ENCODE data around the gene NUDT16. TPM values are rescaled to one million over a fixed set of nuclear protein-coding genes. Genes with fewer than 3 reads are reported as not detected.
A peak's percentile ranks its signal among the peaks of the same experiment; 100 is the strongest.

NUDT16 gene
- total and polyA plus RNA-seq, 2 donors (not counting 1 experiment from before 2014, with no cell fraction given): 5.1 to 19.1 TPM

GRCh38 chr3:131361464-131362421 lies 19.8 kb upstream of the NUDT16 start:
- Mint-ChIP-seq H3K4me1 (peaks cover 15% of the 10 kb centered on the region), H3K4me3 (peak overlapping the region; percentile 90), H3K27me3 (peaks cover 33% of the 10 kb centered on the region), H3K9me3 (ENCODE audit: insufficient read depth) (peaks cover 3% of the 10 kb centered on the region), H3K27ac (peak overlapping the region; percentile 26)
- 10% methylated on average over 63 of the region's 64 CpGs for WGBS (ENCODE audit: insufficient coverage)
- DNase-seq (no peak), ATAC-seq (ENCODE audit: low read depth) (peak; percentile 90)
- ChIA-PET CTCF (no interaction called here), POLR2A (no interaction called here)
- intact Hi-C loops (cut with micrococcal nuclease): no loop called here
- peak overlapping the region; percentile 66 for H2AFZ ChIP-seq (ENCODE audit: insufficient read depth, low read depth, low read length, poor library complexity, severe bottlenecking)
- no peak overlapping the region for H3K27ac ChIP-seq (ENCODE audit: low read length in 2 of 2)
- H3K4me1 ChIP-seq (ENCODE audit: control insufficient read depth in 2 of 2, insufficient read depth in 2 of 2, low read length in 2 of 2): peaks cover 0 to 5% of the 10 kb centered on the region in 2 donors
- H4K20me1 ChIP-seq (ENCODE audit: control insufficient read depth, insufficient read depth, low read length, poor library complexity, severe bottlenecking): no peaks in the 10 kb centered on the region
- H3K27me3 ChIP-seq (replicated peaks in 1 of 4; ENCODE audit: control extremely low read depth in 1 of 4, control insufficient read depth in 3 of 4, insufficient read depth in 4 of 4, low read length in 3 of 4): peaks cover 0 to 17% (median 7%) of the 10 kb centered on the region in 4 experiments
- no peaks in the 10 kb centered on the region for H3K79me2 ChIP-seq (ENCODE audit: control insufficient read depth, insufficient read depth, low read length)
- TF ChIP-seq EZH2 (IDR thresholded peaks at IDR 0.05; ENCODE audit: borderline replicate concordance, insufficient read depth, low read depth, low read length, poor library complexity, severe bottlenecking) (no peak), CTCF (IDR thresholded peaks at IDR 0.05) (no peak)
- peaks cover 0 to 3% (median 0%) of the 10 kb centered on the region in 3 donors for H3K9me3 ChIP-seq (ENCODE audit: control extremely low read depth in 1 of 3, control insufficient read depth in 2 of 3, insufficient read depth in 1 of 3, low read length in 2 of 3)
- peak overlapping the region; percentile 23 to 57 (median 52) for H3K4me3 ChIP-seq (ENCODE audit: control extremely low read depth in 1 of 5, extremely low read depth in 1 of 5, insufficient read depth in 1 of 5, low read depth in 2 of 5, low read length in 4 of 5)
- no peaks in the 10 kb centered on the region for H3K36me3 ChIP-seq (replicated peaks in 1 of 2; ENCODE audit: control extremely low read depth in 1 of 2, control insufficient read depth in 1 of 2, extremely low read depth in 1 of 2, insufficient read depth in 2 of 2, low read length in 1 of 2)
- peak overlapping the region; percentile 68 for H3K9ac ChIP-seq (ENCODE audit: low read length)
- H3K4me2 ChIP-seq (replicated peaks; ENCODE audit: low read depth, low read length, poor library complexity, severe bottlenecking): peak overlapping the region; percentile 69

GRCh38 chr3:131363275-131363674 lies 18.3 kb upstream of the NUDT16 start:
- Histone ChIP-seq H2AFZ (ENCODE audit: insufficient read depth, low read depth, low read length, poor library complexity, severe bottlenecking) (no peak overlapping the region), H3K79me2 (ENCODE audit: control insufficient read depth, insufficient read depth, low read length) (no peaks in the 10 kb centered on the region), H3K27ac (ENCODE audit: low read length in 2 of 2) (no peak overlapping the region), H3K4me1 (ENCODE audit: control insufficient read depth in 2 of 2, insufficient read depth in 2 of 2, low read length in 2 of 2) (peaks cover 0 to 5% of the 10 kb centered on the region in 2 donors), H3K9me3 (ENCODE audit: control extremely low read depth in 1 of 3, control insufficient read depth in 2 of 3, insufficient read depth in 1 of 3, low read length in 2 of 3) (peaks cover 0 to 3% (median 0%) of the 10 kb centered on the region in 3 donors), H3K36me3 (replicated peaks in 1 of 2; ENCODE audit: control extremely low read depth in 1 of 2, control insufficient read depth in 1 of 2, extremely low read depth in 1 of 2, insufficient read depth in 2 of 2, low read length in 1 of 2) (no peaks in the 10 kb centered on the region), H3K4me3 (ENCODE audit: control extremely low read depth in 1 of 5, extremely low read depth in 1 of 5, insufficient read depth in 1 of 5, low read depth in 2 of 5, low read length in 4 of 5) (no peak overlapping the region), H3K9ac (ENCODE audit: low read length) (no peak overlapping the region), H3K4me2 (replicated peaks; ENCODE audit: low read depth, low read length, poor library complexity, severe bottlenecking) (no peak overlapping the region), H4K20me1 (ENCODE audit: control insufficient read depth, insufficient read depth, low read length, poor library complexity, severe bottlenecking) (no peaks in the 10 kb centered on the region), H3K27me3 (replicated peaks in 1 of 4; ENCODE audit: control extremely low read depth in 1 of 4, control insufficient read depth in 3 of 4, insufficient read depth in 4 of 4, low read length in 3 of 4) (peaks cover 0 to 17% (median 7%) of the 10 kb centered on the region in 4 experiments)
- ATAC-seq (ENCODE audit: low read depth) (no peak), DNase-seq (no peak)
- Mint-ChIP-seq H3K4me1 (peaks cover 15% of the 10 kb centered on the region), H3K27me3 (peaks cover 33% of the 10 kb centered on the region), H3K27ac (no peak overlapping the region), H3K9me3 (ENCODE audit: insufficient read depth) (peaks cover 3% of the 10 kb centered on the region), H3K4me3 (no peak overlapping the region)
- POLR2A ChIA-PET: no interaction called here
- WGBS (ENCODE audit: insufficient coverage): 83% methylated on average over 2 of the region's 3 CpGs
- CTCF ChIA-PET: no interaction called here
- TF ChIP-seq EZH2 (IDR thresholded peaks at IDR 0.05; ENCODE audit: borderline replicate concordance, insufficient read depth, low read depth, low read length, poor library complexity, severe bottlenecking): no peak
- TF ChIP-seq CTCF (IDR thresholded peaks at IDR 0.05): no peak
- intact Hi-C loops (cut with micrococcal nuclease): no loop called here

Measured in B cell (primary cell).